GM21526 (cell line): ENCODE results near the gene ZSWIM9.

Experiments
- ATAC-seq: cut with Tn5 transposase; IDR thresholded peaks from one replicate; pipeline ENCODE4 v1.9.1; 2021; ENCODE audit warnings: moderate library complexity; ENCODE audit not compliant: unreplicated experiment, low FRiP score

The ZSWIM9 gene

DNA sequence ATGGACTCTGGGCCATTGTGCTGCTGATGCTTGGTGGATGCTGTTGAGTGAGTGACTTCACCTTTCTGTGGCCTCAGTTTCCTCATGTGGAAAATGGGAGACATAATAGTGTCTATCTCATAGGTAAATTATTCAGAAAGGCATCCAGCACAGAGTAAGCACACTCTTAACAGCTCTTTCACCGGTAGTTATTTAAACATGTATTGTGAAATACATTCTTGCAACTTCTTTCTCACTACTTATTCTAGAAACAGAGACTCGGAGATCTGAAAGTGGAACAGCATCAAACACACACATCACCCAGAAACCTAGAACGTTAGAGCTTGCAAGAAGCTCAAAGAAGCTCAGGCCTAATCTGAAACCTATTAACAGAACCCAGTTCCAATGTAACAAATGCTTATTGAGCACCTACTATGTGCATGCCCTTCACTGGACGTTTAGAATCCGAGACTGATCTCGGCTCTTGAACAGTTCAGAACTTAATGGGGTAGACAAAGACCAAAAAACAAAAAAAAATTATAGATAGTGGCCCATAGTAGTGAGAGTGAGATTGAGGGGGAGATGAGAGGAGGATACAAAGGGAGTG lies 4.1 kb downstream of the ZSWIM9 start:
- ATAC-seq = no peak

DNA sequence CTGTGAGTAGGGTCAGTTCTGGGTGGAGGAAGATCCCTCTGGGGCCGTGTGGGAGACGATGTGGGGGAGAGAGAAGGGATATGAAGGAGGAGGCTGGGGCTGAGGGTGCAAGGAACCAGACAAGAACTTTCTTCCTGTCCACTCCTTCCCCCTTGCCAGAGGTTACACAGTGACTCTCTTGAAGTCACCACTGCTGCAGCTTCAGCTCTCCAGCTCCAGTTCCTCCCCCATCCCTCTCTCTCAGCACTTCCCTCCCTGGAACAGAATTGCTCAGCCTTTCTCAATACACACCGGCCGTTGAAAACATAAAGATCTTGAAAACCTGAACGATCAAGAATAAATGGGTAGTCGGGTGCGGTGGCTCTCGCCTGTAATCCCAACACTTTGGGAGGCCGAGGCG lies 5.1 kb downstream of the ZSWIM9 start:
- ATAC-seq = no peak

DNA sequence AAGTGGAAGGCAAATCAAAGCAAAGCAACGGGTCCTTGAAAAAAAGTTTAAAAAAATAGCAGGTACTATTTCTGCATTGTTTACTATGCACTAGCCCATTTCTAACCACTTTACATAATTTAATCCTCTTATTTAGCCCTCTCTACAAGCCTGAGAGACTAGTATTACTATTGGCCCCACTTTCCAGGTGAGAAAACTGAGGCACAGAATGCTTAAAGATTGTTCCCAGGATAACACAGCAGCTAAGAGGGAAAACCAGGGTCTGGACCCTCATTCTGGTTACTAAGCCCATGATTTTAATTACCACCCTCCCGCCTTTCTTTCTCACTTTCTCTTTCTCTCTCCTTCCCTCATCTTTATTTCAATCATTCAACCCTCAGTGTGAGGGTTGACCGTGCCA lies 5.7 kb downstream of the ZSWIM9 start:
- no peak for ATAC-seq

DNA sequence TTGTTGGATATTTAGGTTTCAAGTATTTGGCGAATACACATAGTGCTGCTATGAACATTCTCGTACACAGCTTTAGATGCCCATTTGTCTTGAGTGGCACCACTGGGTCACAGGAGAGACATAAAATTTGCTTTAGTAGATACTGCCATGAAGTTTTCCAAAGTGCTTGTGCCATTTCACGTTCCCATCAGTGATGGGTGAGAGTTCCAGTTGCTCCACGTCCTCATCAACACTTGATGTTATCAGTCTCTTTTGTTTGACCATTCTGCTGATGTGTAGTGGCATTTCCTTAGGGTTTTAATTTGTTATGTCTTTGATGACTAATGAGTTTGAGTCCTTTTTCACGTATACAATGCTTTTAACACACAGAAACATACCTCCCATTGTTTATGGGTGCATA lies 11.0 kb downstream of the ZSWIM9 start:
- no peak for ATAC-seq

DNA sequence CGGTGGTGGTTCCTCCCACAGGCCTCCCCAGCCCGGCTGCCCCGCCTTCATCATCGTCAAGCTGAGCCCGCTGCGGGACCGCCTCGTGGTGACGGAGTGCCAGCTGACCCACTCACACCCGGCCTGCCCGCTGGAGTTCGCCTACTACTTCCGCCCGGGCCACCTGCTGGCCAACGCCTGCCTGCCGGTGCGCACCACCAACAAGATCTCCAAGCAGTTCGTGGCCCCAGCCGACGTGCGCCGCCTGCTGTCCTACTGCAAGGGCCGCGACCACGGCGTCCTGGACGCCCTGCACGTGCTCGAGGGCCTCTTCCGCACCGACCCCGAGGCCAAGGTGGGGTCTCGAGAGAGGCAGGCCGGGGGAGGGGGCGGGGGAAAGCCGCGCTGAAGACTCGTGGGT lies 12.0 kb downstream of the ZSWIM9 start:
- ATAC-seq = no peak

DNA sequence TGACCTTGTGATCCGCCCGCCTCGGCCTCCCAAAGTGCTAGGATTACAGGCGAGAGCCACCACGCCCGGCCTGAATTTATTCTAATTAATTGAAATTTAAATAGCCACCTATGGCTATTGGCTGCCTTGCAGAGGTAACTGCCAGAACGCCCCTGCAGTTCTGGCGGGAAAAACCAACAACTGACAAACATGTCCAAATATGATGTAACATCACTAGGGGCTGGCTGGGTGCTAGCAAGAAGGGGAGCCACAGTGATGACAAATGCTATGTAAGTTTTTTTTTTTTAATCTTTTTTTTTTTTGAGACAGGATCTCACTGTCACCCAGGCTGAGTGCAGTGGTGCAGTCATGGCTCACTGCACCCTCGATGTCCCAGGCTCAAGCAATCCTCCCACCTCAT lies 12.9 kb downstream of the ZSWIM9 start:
- no peak for ATAC-seq

- ATAC-seq = no peak
Measured at GRCh38 chr19:48186015-48186414, 15.5 kb downstream of the ZSWIM9 start.

GRCh38 chr19:48186541-48186991 lies 16.1 kb downstream of the ZSWIM9 start:
- ATAC-seq = no peak

GRCh38 chr19:48190288-48190884 lies 19.9 kb downstream of the ZSWIM9 start:
- ATAC-seq = no peak

DNA sequence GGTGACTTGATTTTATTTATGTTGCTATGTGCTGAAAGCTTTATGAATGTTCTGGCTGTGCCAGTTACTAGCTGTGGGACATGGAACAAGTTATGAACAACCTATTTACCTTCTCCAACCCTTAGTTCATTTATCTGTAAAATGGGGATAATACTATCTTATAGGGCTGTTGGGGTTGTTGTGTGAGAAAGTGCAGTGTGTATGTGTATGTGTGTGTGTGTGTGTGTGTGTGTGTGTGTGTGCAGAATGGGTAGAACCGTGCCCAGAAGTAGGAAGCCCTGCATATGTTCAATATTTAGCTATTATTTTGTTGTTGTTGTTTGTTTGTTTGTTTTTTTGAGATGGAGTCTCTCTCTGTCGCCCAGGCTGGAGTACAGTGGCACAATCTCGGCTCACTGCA lies 20.4 kb downstream of the ZSWIM9 start:
- no peak for ATAC-seq

DNA sequence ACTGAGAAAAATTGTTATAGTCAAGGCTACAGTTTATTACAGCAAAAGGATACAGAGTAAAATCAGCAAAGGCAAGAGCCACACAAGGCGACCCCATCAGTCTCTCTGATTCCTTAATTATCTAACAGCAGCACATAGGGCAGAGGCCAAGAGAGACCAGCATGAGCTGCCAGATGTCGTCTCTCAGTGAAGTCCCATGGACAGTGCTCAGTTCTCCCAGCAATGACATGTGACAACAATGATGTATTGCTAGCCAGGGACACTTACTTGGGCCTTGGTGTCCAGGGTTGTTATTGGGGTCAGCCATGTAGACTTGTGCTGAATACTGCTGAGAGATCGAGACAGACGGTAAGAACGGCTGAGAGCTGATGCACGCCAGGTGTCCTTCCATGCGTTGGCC lies 22.3 kb downstream of the ZSWIM9 start:
- ATAC-seq = no peak

DNA sequence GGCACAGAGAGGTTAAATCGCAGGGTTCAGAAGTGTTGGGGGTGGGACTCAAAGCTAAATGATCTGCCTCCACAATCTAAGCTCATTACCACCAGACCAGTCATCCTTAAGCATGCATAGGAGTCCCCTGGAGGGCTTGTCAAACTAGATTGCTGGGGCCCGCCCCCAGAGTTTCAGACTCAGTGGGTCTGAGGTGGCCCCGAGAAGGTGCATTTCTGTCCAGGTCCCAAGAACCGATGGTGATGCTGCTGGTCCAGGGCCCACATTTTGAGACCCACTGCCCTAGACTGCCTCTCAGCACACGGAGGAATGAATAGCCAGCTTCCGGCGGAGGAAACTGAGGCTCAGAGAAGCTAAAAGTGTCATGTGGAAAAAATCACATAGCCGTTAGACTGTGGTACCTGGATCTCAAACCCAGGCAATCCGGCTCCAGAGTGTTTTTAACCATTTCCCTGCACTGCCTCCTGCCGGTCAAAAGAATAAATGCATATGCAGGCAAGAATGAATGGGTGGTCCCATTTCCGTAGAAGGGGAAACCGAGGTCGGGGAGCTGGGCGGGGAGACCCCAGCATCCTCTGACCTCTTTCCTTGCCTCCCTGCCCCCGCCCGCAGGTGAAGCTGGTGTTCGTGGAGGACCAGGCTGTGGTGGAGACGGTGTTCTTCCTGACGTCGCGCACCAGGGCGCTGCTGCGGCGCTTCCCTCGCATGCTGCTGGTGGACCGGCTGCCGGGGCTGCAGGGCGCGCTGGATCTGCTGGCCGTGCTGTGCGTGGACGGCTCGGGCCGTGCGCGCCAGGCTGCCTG lies 23.8 kb downstream of the ZSWIM9 start:
- no peak for ATAC-seq

DNA sequence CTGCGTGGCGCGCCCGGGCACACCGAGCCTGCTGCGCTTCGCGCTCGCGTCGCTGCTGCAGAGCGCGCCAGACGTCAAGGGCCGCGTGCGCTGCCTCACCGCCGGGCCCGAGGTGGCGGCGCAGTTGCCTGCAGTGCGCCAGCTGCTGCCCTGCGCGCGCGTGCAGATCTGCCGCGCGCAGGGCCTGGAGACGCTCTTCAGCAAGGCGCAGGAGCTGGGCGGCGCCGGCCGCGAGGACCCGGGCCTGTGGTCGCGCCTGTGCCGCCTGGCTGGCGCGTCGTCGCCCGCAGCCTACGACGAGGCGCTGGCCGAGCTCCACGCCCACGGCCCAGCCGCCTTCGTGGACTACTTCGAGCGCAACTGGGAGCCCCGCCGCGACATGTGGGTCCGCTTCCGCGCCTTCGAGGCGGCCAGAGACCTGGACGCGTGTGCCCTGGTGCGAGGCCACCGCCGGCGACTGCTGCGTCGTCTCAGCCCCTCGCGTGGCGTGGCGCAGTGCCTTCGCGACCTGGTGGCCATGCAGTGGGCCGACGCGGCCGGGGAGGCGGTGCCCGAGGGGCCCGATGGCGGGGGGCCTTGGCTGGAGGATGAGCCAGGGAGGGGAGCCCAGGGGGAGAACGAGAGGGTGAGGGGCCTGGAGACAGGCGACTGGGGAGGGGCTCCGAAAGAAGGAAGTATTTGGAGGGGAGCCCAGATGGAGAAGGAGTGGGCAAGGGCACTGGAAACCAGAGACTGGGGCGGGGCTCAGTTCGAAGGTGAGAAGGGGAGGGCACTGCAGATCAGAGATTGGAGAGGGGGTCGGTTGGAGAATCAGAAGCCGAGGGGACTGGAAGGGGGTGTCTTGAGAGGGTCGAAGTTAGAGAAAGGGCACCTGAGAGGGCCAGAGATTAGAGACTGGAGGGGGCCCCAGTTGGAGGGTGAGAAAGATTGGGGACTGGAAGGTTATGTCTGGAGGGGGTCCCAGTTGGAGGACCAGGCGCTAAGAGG lies 24.7 kb downstream of the ZSWIM9 start:
- no peak for ATAC-seq

- ATAC-seq = no peak
Measured at GRCh38 chr19:48196321-48196763, 25.9 kb downstream of the ZSWIM9 start.

DNA sequence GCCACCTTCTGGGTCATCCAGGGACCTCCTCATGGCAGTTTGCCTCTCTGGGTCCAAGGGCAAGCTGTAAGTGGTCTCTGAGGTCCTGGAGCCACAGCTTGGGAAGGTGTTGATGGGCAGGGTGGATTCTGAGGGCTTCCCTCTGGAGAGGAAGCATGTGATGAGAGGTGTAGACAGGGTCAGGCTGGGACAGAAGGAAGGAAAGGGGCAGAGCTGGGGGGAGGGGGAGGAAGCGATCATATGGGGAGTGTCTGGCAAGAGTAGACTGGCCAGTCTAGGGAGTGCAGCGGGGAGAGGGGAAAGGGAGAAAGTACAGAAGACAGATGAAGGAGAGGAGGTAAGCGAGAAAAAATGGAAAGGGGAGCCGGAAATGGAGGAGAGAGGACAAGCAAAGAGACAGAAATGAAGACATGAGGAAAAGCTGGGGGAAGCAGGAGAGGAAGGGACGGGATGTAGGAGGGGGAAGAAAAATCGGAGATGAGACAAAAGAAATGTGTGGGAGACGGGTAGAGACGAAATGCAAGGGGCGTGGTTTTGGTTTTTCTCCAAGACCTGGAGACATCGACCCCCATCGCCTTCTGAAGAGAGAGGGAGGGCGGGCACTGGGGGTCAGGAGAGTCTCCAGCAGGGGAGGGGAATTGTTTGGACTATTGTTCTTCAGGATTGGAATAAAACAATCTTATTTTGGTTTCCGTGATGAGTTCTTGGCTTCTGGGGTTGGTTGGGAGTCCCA lies 26.6 kb downstream of the ZSWIM9 start:
- no peak for ATAC-seq

- no peak for ATAC-seq
Measured at GRCh38 chr19:48203222-48203793, 32.8 kb downstream of the ZSWIM9 start.

DNA sequence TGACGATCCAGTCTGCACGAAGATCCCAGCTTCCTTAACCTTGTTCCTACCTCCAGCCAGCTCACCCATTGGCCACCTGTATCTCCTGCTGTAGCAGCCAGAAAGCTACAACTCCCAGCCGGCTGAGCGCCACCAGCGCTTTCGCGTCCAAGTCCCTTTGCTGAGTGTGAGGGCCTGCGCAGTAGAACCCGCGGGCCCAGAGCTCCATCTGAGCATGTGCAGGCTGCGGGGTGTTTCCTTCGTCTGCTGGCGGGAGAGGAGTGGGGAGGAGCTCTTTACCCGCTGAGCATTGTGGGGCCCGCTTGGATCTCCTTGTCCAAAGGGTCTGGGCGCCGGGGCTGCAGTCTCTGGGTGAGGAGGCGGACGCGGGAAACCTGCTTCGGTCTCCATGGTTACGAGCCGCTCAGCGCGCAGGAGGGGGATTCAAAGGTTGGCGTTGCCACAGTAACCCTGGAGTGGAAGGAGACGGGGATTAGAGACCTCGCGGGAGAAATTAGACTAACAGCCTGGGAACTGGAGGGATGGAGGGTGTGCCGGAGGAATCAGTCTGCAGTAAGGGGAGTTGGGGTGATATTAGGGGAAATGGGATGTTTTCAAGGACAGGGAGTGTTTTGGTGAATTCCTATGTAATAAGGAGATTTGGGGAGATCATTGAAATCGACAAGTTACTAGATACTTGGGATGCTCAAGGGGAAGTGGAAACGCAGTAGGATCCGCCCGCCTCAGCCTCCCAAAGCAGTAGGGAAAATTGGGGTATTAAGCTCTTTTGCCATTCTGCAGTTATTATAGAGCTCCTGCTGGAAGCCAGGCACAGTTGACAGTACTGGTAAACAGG lies 33.5 kb downstream of the ZSWIM9 start:
- ATAC-seq = peak; percentile 80

GRCh38 chr19:48206397-48207093 lies 36.1 kb downstream of the ZSWIM9 start:
- no peak for ATAC-seq
